ENCODE results near the gene TRIM62. TPM values are rescaled to one million over a fixed set of nuclear protein-coding genes. Genes with fewer than 3 reads are reported as not detected.
"Not testable (repeated sequence)": the region's sequence is repeated elsewhere in the genome, so short reads cannot be mapped to it uniquely, and the experiment has no call there.

Gene TRIM62
- total RNA-seq, 1 donor from 2014 or later: 4.5 TPM

DNA sequence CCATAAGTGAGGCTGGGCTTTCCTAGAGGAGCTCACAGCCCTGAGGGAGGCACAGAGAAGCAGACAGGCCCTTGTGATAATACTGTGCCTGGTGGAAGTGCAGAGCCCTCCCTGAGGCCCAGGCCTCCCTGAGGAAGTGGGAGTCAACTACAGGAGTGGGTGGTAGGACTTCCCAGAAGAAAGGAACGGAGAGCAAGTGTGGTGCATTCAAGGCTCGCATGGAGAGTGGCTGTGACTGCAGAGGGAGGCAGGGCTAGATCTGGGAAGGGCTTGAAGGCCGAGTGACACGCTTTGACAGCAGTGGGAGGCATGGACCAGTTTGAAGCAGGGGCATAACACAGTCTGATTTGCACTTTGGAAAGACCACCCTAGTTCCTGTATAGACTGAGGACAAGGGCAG lies 63.6 kb downstream of the TRIM62 start:
- H3K27me3 ChIP-seq: no peaks in the 10 kb centered on the region
- intact Hi-C loops (cut with DNase I): no loop called here
- no peak overlapping the region for H3K27ac ChIP-seq
- TF ChIP-seq, protein P1, sequence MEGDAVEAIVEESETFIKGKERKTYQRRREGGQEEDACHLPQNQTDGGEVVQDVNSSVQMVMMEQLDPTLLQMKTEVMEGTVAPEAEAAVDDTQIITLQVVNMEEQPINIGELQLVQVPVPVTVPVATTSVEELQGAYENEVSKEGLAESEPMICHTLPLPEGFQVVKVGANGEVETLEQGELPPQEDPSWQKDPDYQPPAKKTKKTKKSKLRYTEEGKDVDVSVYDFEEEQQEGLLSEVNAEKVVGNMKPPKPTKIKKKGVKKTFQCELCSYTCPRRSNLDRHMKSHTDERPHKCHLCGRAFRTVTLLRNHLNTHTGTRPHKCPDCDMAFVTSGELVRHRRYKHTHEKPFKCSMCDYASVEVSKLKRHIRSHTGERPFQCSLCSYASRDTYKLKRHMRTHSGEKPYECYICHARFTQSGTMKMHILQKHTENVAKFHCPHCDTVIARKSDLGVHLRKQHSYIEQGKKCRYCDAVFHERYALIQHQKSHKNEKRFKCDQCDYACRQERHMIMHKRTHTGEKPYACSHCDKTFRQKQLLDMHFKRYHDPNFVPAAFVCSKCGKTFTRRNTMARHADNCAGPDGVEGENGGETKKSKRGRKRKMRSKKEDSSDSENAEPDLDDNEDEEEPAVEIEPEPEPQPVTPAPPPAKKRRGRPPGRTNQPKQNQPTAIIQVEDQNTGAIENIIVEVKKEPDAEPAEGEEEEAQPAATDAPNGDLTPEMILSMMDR (IDR thresholded peaks at IDR 0.05): no peak
- H3K4me1 ChIP-seq: no peaks in the 10 kb centered on the region
- no peak overlapping the region for H3K4me3 ChIP-seq
- H3K36me3 ChIP-seq: no peaks in the 10 kb centered on the region
- ATAC-seq: peak; percentile 38
- no peak for DNase-seq
- H3K9me3 ChIP-seq: no peaks in the 10 kb centered on the region

DNA sequence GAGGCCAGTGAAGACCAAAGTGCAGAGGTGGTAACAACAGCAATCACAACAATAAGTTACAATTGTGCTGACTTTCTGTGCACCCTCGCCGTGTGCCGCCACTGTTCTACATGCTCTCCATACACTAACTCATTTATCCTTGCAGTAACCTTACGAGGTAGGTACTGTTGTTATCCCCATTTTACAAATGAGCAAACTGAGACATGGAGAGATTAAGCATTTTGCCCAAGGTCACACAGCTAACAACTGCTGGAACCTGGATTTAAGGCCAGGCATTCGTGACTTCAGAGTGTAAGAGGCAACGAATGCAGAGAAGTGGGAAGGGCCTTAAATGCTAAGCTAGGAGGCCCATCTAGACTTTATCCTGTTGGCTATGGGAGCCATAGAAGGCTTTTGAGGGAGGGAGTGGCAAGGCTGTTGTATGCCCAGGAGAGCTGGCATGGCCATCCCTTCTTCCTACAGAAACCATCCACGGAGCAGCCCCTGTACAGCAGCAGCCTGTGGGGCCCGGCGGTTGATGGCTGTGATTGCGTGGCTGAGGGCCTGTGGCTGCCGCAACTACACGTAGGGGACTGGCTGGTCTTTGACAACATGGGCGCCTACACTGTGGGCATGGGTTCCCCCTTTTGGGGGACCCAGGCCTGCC lies 64.3 kb downstream of the TRIM62 start:
- H3K27me3 ChIP-seq: no peaks in the 10 kb centered on the region
- TF ChIP-seq, protein P1 (IDR thresholded peaks at IDR 0.05): no peak
- H3K4me3 ChIP-seq: no peak overlapping the region
- no peak overlapping the region for H3K27ac ChIP-seq
- no peaks in the 10 kb centered on the region for H3K9me3 ChIP-seq
- H3K36me3 ChIP-seq: no peaks in the 10 kb centered on the region
- ATAC-seq (no peak), DNase-seq (no peak)
- H3K4me1 ChIP-seq: no peaks in the 10 kb centered on the region
- intact Hi-C loops (cut with DNase I): no loop called here

DNA sequence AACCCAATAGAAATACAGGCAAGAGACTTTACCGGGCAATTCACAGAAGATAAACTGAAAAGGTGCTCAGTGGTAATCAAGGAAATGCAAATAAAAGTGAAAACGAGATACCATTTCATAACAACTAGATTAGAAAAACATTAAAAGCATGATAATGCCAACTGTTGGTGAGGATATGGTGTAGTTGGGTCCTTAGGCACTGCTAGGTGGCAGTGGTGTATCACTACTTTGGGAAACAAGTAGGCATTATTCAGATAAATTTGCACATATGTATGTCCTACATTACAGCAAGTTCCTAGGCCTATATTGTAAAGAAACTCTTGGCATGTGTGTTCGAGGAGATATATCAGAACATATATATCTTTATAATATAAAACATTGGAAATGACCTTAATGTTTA lies 69.9 kb downstream of the TRIM62 start:
- H3K4me1 ChIP-seq: no peaks in the 10 kb centered on the region
- DNase-seq (no peak), ATAC-seq (no peak)
- TF ChIP-seq, protein P1 (IDR thresholded peaks at IDR 0.05): peak; percentile 13
- intact Hi-C loops (cut with DNase I): no loop called here
- no peak overlapping the region for H3K27ac ChIP-seq
- no peaks in the 10 kb centered on the region for H3K27me3 ChIP-seq
- no peaks in the 10 kb centered on the region for H3K9me3 ChIP-seq
- no peaks in the 10 kb centered on the region for H3K36me3 ChIP-seq
- no peak overlapping the region for H3K4me3 ChIP-seq

DNA sequence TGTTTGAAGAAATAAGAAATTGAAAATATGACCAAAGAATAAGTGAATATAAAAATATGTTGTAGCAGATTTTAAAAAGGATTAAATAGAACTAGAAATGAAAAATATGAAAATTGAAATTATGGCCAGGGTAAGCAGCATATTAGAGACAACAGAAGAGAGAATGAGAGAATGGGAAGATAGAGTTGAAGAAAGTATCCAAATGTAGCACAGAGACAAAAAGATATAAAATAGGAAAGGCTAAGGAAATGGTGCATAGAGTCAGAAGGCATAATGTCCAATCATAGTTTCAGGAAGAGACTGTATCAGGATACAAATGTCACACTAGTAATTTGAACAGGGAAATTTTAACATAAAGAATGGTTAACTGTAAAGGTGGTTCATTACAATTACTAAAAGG lies 71.4 kb downstream of the TRIM62 start:
- Histone ChIP-seq H3K27ac (no peak overlapping the region), H3K9me3 (no peaks in the 10 kb centered on the region), H3K4me3 (no peak overlapping the region), H3K4me1 (no peaks in the 10 kb centered on the region), H3K27me3 (no peaks in the 10 kb centered on the region), H3K36me3 (no peaks in the 10 kb centered on the region)
- intact Hi-C loops (cut with DNase I): no loop called here
- DNase-seq: no peak
- TF ChIP-seq, protein P1 (IDR thresholded peaks at IDR 0.05): no peak
- ATAC-seq: no peak

- H3K27me3 ChIP-seq; H3K36me3 ChIP-seq; H3K9me3 ChIP-seq; H3K4me3 ChIP-seq; DNase-seq; intact Hi-C loops (cut with DNase I); ATAC-seq: not testable (repeated sequence)
- peak overlapping the region; percentile 42 for H3K27ac ChIP-seq
- peaks cover 11% of the 10 kb centered on the region for H3K4me1 ChIP-seq
Observed at GRCh38 chr1:33100119-33100415, 81.8 kb downstream of the TRIM62 start.

- DNase-seq: no peak
Observed at GRCh38 chr1:33099290-33100118, 82.3 kb downstream of the TRIM62 start.

More at GRCh38 chr1:33099290-33100118, 82.3 kb downstream of the TRIM62 start:
- Histone ChIP-seq H3K36me3 (no peaks in the 10 kb centered on the region), H3K4me1 (peaks cover 11% of the 10 kb centered on the region), H3K9me3 (no peaks in the 10 kb centered on the region), H3K4me3 (no peak overlapping the region), H3K27me3 (no peaks in the 10 kb centered on the region), H3K27ac (peak overlapping the region; percentile 42)
- TF ChIP-seq, protein P1 (IDR thresholded peaks at IDR 0.05): peak; percentile 28
- intact Hi-C loops (cut with DNase I): no loop called here
- peak; percentile 90 for ATAC-seq
